Measurements from ENCODE around the gene TMC3. TPM values are rescaled to one million over a fixed set of nuclear protein-coding genes. Genes with fewer than 3 reads are reported as not detected.

TMC3 gene
- total and polyA plus RNA-seq, 2 of the 13 experiments (the other 11 are each of a cell fraction or from before 2014, with no cell fraction given), result not detected

- TF ChIP-seq, protein P1, sequence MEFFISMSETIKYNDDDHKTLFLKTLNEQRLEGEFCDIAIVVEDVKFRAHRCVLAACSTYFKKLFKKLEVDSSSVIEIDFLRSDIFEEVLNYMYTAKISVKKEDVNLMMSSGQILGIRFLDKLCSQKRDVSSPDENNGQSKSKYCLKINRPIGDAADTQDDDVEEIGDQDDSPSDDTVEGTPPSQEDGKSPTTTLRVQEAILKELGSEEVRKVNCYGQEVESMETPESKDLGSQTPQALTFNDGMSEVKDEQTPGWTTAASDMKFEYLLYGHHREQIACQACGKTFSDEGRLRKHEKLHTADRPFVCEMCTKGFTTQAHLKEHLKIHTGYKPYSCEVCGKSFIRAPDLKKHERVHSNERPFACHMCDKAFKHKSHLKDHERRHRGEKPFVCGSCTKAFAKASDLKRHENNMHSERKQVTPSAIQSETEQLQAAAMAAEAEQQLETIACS (CRISPR knock-in tag; IDR thresholded peaks at IDR 0.05), result no peak
- no peak for TF ChIP-seq ZNF3 (CRISPR knock-in tag; IDR thresholded peaks at IDR 0.05)
- no peak for TF ChIP-seq ZNF710 (CRISPR knock-in tag; IDR thresholded peaks at IDR 0.05; ENCODE audit: borderline replicate concordance)
- no peak for TF ChIP-seq ZNF12 (CRISPR knock-in tag; IDR thresholded peaks at IDR 0.05)
- 0 out of 2 replicates have a peak, but pooled peaks have one; percentile 19 for TF ChIP-seq ZNF7 (CRISPR knock-in tag; IDR thresholded peaks at IDR 0.05)
- TF ChIP-seq HMGXB4 (CRISPR knock-in tag; IDR thresholded peaks at IDR 0.05; ENCODE audit: borderline replicate concordance in 1 of 2, low read depth in 1 of 2), result peak in 1 of 2 experiments; percentile 65; a peak in 1 of 4 replicates
- TF ChIP-seq CHD4 (IDR thresholded peaks at IDR 0.05; ENCODE audit: borderline replicate concordance, low read length), result no peak
- no peak for TF ChIP-seq ZNF468 (CRISPR knock-in tag; IDR thresholded peaks at IDR 0.05)
- TF ChIP-seq ZNF777 (CRISPR knock-in tag; IDR thresholded peaks at IDR 0.05), result no peak
- no peak for TF ChIP-seq TAF15 (IDR thresholded peaks at IDR 0.05; ENCODE audit: low read depth, low read length, poor library complexity, severe bottlenecking)
- TF ChIP-seq E2F2 (CRISPR knock-in tag; IDR thresholded peaks at IDR 0.05; ENCODE audit: borderline replicate concordance), result no peak
- no peak for TF ChIP-seq ZNF609 (CRISPR knock-in tag; IDR thresholded peaks at IDR 0.05; ENCODE audit: borderline replicate concordance)
Observed at GRCh38 chr15:81323944-81324881, 49.8 kb downstream of the TMC3 start, which contains the start of gene STARD5 (continued).

Data from HepG2 (cell line).